ENCODE measurements around the gene LPIN1. TPM values are rescaled to one million over a fixed set of nuclear protein-coding genes. Genes with fewer than 3 reads are reported as not detected.
A peak's percentile ranks its signal among the peaks of the same experiment; 100 is the strongest.

The LPIN1 gene
- total RNA-seq, 1 experiment from 2014 or later, result 38.5 TPM

- BruUV-seq (replicated peaks), result no TSS peak
- H3K27ac ChIP-seq (ENCODE audit: low read depth, low read length, poor library complexity, severe bottlenecking), result no peak overlapping the region
- H3K4me3 ChIP-seq (ENCODE audit: low read depth, low read length, poor library complexity, severe bottlenecking), result no peak overlapping the region
- H3K27me3 ChIP-seq (replicated peaks; ENCODE audit: insufficient read depth, low read depth, low read length, poor library complexity), result no peaks in the 10 kb centered on the region
- intact Hi-C loops (cut with micrococcal nuclease; ENCODE audit: unreplicated experiment), result no loop called here
- no peaks in the 10 kb centered on the region for H3K36me3 ChIP-seq (ENCODE audit: insufficient read depth, low read length, poor library complexity, severe bottlenecking)
- peaks cover 20% of the 10 kb centered on the region for H3K4me1 ChIP-seq (ENCODE audit: insufficient read depth, low read length, poor library complexity, severe bottlenecking)
- CTCF ChIA-PET, result no interaction called here
- no peaks in the 10 kb centered on the region for H3K9me3 ChIP-seq (ENCODE audit: low read depth, low read length, poor library complexity, severe bottlenecking)
- POLR2A ChIA-PET (ENCODE audit: low non-redundant PET), result no interaction called here
- TF ChIP-seq EZH2 (IDR thresholded peaks at IDR 0.05; ENCODE audit: borderline replicate concordance, low read depth, low read length, poor library complexity, severe bottlenecking), result no peak
- no peak for TF ChIP-seq CTCF (conservative IDR thresholded peaks at IDR 0.05; ENCODE audit: low read depth, low read length)
- DNase-seq (ENCODE audit: low spot score), result no peak
Measured at GRCh38 chr2:11872247-11872947, 126.0 kb downstream of the LPIN1 start.

DNA sequence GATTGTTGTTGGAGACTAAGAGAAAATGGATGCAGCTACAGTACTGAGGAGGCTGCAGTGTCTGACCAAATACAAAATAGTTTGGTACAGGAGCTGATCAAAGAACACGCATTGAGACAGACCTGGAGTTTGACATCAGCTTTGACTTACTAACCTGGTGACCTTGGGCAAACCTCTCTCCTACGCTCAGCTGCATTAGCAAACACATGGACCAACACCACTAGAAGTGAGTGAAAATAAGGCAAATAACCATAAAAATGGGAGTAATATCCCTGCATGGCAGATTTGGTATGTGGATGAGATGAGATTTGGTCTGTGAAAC lies 126.5 kb downstream of the LPIN1 start:
- ChIA-PET CTCF (no interaction called here), POLR2A (ENCODE audit: low non-redundant PET) (no interaction called here)
- H3K4me3 ChIP-seq (ENCODE audit: low read depth, low read length, poor library complexity, severe bottlenecking), result no peak overlapping the region
- H3K4me1 ChIP-seq (ENCODE audit: insufficient read depth, low read length, poor library complexity, severe bottlenecking), result peaks cover 20% of the 10 kb centered on the region
- TF ChIP-seq CTCF (conservative IDR thresholded peaks at IDR 0.05; ENCODE audit: low read depth, low read length), result no peak
- no peak for TF ChIP-seq EZH2 (IDR thresholded peaks at IDR 0.05; ENCODE audit: borderline replicate concordance, low read depth, low read length, poor library complexity, severe bottlenecking)
- H3K27me3 ChIP-seq (replicated peaks; ENCODE audit: insufficient read depth, low read depth, low read length, poor library complexity), result no peaks in the 10 kb centered on the region
- intact Hi-C loops (cut with micrococcal nuclease; ENCODE audit: unreplicated experiment), result no loop called here
- H3K36me3 ChIP-seq (ENCODE audit: insufficient read depth, low read length, poor library complexity, severe bottlenecking), result no peaks in the 10 kb centered on the region
- H3K9me3 ChIP-seq (ENCODE audit: low read depth, low read length, poor library complexity, severe bottlenecking), result no peaks in the 10 kb centered on the region
- BruUV-seq (replicated peaks), result no TSS peak
- no peak overlapping the region for H3K27ac ChIP-seq (ENCODE audit: low read depth, low read length, poor library complexity, severe bottlenecking)
- DNase-seq (ENCODE audit: low spot score), result no peak

GRCh38 chr2:11873356-11874154 lies 127.1 kb downstream of the LPIN1 start:
- no peaks in the 10 kb centered on the region for H3K9me3 ChIP-seq (ENCODE audit: low read depth, low read length, poor library complexity, severe bottlenecking)
- H3K36me3 ChIP-seq (ENCODE audit: insufficient read depth, low read length, poor library complexity, severe bottlenecking), result no peaks in the 10 kb centered on the region
- intact Hi-C loops (cut with micrococcal nuclease; ENCODE audit: unreplicated experiment), result no loop called here
- no peaks in the 10 kb centered on the region for H3K27me3 ChIP-seq (replicated peaks; ENCODE audit: insufficient read depth, low read depth, low read length, poor library complexity)
- peak overlapping the region; percentile 52 for H3K27ac ChIP-seq (ENCODE audit: low read depth, low read length, poor library complexity, severe bottlenecking)
- no TSS peak for BruUV-seq (replicated peaks)
- peaks cover 20% of the 10 kb centered on the region for H3K4me1 ChIP-seq (ENCODE audit: insufficient read depth, low read length, poor library complexity, severe bottlenecking)
- CTCF ChIA-PET, result no interaction called here
- DNase-seq (ENCODE audit: low spot score), result peak; percentile 69
- H3K4me3 ChIP-seq (ENCODE audit: low read depth, low read length, poor library complexity, severe bottlenecking), result no peak overlapping the region
- POLR2A ChIA-PET (ENCODE audit: low non-redundant PET), result no interaction called here
- TF ChIP-seq EZH2 (IDR thresholded peaks at IDR 0.05; ENCODE audit: borderline replicate concordance, low read depth, low read length, poor library complexity, severe bottlenecking) (no peak), CTCF (conservative IDR thresholded peaks at IDR 0.05; ENCODE audit: low read depth, low read length) (no peak)
